ENCODE measurements around the gene IL4R. TPM values are rescaled to one million over a fixed set of nuclear protein-coding genes. Genes with fewer than 3 reads are reported as not detected.

Gene IL4R
- total RNA-seq, 1 donor from 2014 or later: 23.6 TPM

- H3K27ac Mint-ChIP-seq: peak overlapping the region; percentile 97
- no peak for DNase-seq (ENCODE audit: low spot score, unreplicated experiment)
These were observed 973 bp upstream of the IL4R start for GRCh38 chr16:27312580-27313421.

GRCh38 chr16:27314161-27314723 lies 468 bp downstream of the IL4R start:
- H3K9me3 Mint-ChIP-seq (ENCODE audit: low read depth): no peaks in the 10 kb centered on the region
- TF ChIP-seq CTCF (IDR thresholded peaks at IDR 0.05; ENCODE audit: unreplicated experiment): no peak
- H3K4me3 Mint-ChIP-seq (ENCODE audit: low read depth): peak overlapping the region; percentile 88
- peaks cover 2% of the 10 kb centered on the region for H3K27me3 Mint-ChIP-seq
- DNase-seq (ENCODE audit: low spot score, unreplicated experiment): peak; percentile 28
- peaks cover 12% of the 10 kb centered on the region for H3K4me1 Mint-ChIP-seq (ENCODE audit: low read depth)
- no peaks in the 10 kb centered on the region for H3K36me3 Mint-ChIP-seq (ENCODE audit: insufficient read depth)
- peak overlapping the region; percentile 95 for H3K27ac Mint-ChIP-seq

More at GRCh38 chr16:27312580-27313421, 973 bp upstream of the IL4R start:
- peaks cover 11% of the 10 kb centered on the region for H3K4me1 Mint-ChIP-seq (ENCODE audit: low read depth)
- H3K27me3 Mint-ChIP-seq: peaks cover 2% of the 10 kb centered on the region
- peak overlapping the region; percentile 91 for H3K4me3 Mint-ChIP-seq (ENCODE audit: low read depth)
- no peaks in the 10 kb centered on the region for H3K36me3 Mint-ChIP-seq (ENCODE audit: insufficient read depth)
- no peaks in the 10 kb centered on the region for H3K9me3 Mint-ChIP-seq (ENCODE audit: low read depth)
- TF ChIP-seq CTCF (IDR thresholded peaks at IDR 0.05; ENCODE audit: unreplicated experiment): no peak

- H3K4me1 Mint-ChIP-seq (ENCODE audit: low read depth): peaks cover 12% of the 10 kb centered on the region
- no peak for TF ChIP-seq CTCF (IDR thresholded peaks at IDR 0.05; ENCODE audit: unreplicated experiment)
- H3K36me3 Mint-ChIP-seq (ENCODE audit: insufficient read depth): no peaks in the 10 kb centered on the region
- no peak for DNase-seq (ENCODE audit: low spot score, unreplicated experiment)
- no peak overlapping the region for H3K27ac Mint-ChIP-seq
- peak overlapping the region; percentile 50 for H3K4me3 Mint-ChIP-seq (ENCODE audit: low read depth)
- no peaks in the 10 kb centered on the region for H3K9me3 Mint-ChIP-seq (ENCODE audit: low read depth)
- peaks cover 2% of the 10 kb centered on the region for H3K27me3 Mint-ChIP-seq
These were observed 1.2 kb downstream of the IL4R start for GRCh38 chr16:27314986-27315332.

- Mint-ChIP-seq H3K9me3 (ENCODE audit: low read depth) (no peaks in the 10 kb centered on the region), H3K36me3 (ENCODE audit: insufficient read depth) (no peaks in the 10 kb centered on the region), H3K27me3 (peaks cover 2% of the 10 kb centered on the region), H3K4me3 (ENCODE audit: low read depth) (peak overlapping the region; percentile 50), H3K4me1 (ENCODE audit: low read depth) (peaks cover 12% of the 10 kb centered on the region), H3K27ac (no peak overlapping the region)
- no peak for DNase-seq (ENCODE audit: low spot score, unreplicated experiment)
- TF ChIP-seq CTCF (IDR thresholded peaks at IDR 0.05; ENCODE audit: unreplicated experiment): no peak
These were observed 1.7 kb downstream of the IL4R start for GRCh38 chr16:27315333-27316037.

- Mint-ChIP-seq H3K27me3 (peaks cover 2% of the 10 kb centered on the region), H3K27ac (no peak overlapping the region), H3K36me3 (ENCODE audit: insufficient read depth) (no peaks in the 10 kb centered on the region), H3K4me1 (ENCODE audit: low read depth) (peaks cover 12% of the 10 kb centered on the region), H3K9me3 (ENCODE audit: low read depth) (no peaks in the 10 kb centered on the region), H3K4me3 (ENCODE audit: low read depth) (no peak overlapping the region)
- DNase-seq (ENCODE audit: low spot score, unreplicated experiment): no peak
- TF ChIP-seq CTCF (IDR thresholded peaks at IDR 0.05; ENCODE audit: unreplicated experiment): no peak
These were observed 2.4 kb downstream of the IL4R start for GRCh38 chr16:27316038-27316680.
